AG04450 (cell line): ENCODE data around the gene DIMT1. TPM values are rescaled to one million over a fixed set of nuclear protein-coding genes. Genes with fewer than 3 reads are reported as not detected.

Experiments used
- CTCF ChIA-PET: fragments of 300-600, 350-600 bp; formaldehyde crosslinking; extraction: SDS; loops from one replicate; lab custom pipeline; 2022; ENCODE audit warnings: antibody characterized with exemption, inconsistent platforms; lab: Charles Lee
- POLR2A ChIA-PET: fragments of 350-600 bp; formaldehyde crosslinking; extraction: SDS; loops from one replicate; lab custom pipeline; 2021; ENCODE audit warnings: antibody characterized with exemption, inconsistent platforms; lab: Yijun Ruan, JAX
- DNase-seq: peaks from one replicate; pipeline ENCODE4 v3.0.0-alpha.2; 2011; ENCODE audit warnings: low read depth, low spot score
- H3K27ac ChIP-seq: one replicate; pipeline ENCODE4 v1.5.1; 2012; ENCODE audit warnings: low read depth, low read length, control low read depth
- H3K27me3 ChIP-seq: one replicate; pipeline ENCODE4 v1.6.0; 2012; ENCODE audit warnings: low read length; ENCODE audit not compliant: control insufficient read depth, insufficient read depth
- H3K4me3 ChIP-seq: 2 replicates; pipeline ENCODE4 v1.5.1; 2011; ENCODE audit warnings: mild to moderate bottlenecking, low read depth, low read length, control low read depth
- H3K9me3 ChIP-seq: 2 replicates; pipeline ENCODE4 v1.5.1; 2012; ENCODE audit warnings: low read length; ENCODE audit not compliant: control insufficient read depth, insufficient read depth
- CTCF ChIP-seq: IDR thresholded peaks from 2 replicates; pipeline ENCODE4 v1.5.1; 2011; ENCODE audit warnings: low read depth, low read length, control low read depth, inconsistent platforms
- polyA plus RNA-seq: library from polyadenylated mRNA; depleted of rRNA; stranded (reverse); fragments of >200 nt; gene quantifications from 2 replicates; pipeline ENCODE4 v1.2.3, GENCODE V29; 2011; rRNA removed
- small RNA-seq: library from RNA; depleted of rRNA; stranded (forward); fragments of <200 nt; gene quantifications from one replicate; pipeline ENCODE3, GENCODE V24; 2012; ENCODE audit warnings: low read depth; ENCODE audit not compliant: insufficient read length

Gene DIMT1
- polyA plus RNA-seq, 1 experiment, result 31.1 TPM

GRCh38 chr5:62340392-62340791 lies 63.3 kb downstream of the DIMT1 start:
- no peak for TF ChIP-seq CTCF
- Histone ChIP-seq H3K27ac (no peak overlapping the region), H3K4me3 (no peak overlapping the region), H3K27me3 (no peaks in the 10 kb centered on the region), H3K9me3 (no peaks in the 10 kb centered on the region)
- CTCF ChIA-PET, result no interaction called here
- POLR2A ChIA-PET, result no interaction called here
- DNase-seq, result no peak

Small RNA genes lying within 50 kb of the gene (small RNA-seq; reads per million reads assigned to genes)
- gene RNU6-661P, result not detected

Other genes starting within 250 kb of the DIMT1 start
- gene KIF2A, start 97.7 kb downstream of the DIMT1 start, polyA plus RNA-seq, result 37.2 and 50.8 TPM in 2 replicates
- 24.0 and 24.5 TPM in 2 replicates for gene IPO11, start 8.9 kb upstream of the DIMT1 start, polyA plus RNA-seq
- 0.19 and 0.71 TPM in 2 replicates for gene LRRC70, start 174.9 kb upstream of the DIMT1 start, polyA plus RNA-seq